Measurements from ENCODE around the gene TMEM115. TPM values are rescaled to one million over a fixed set of nuclear protein-coding genes. Genes with fewer than 3 reads are reported as not detected.

TMEM115 gene
- polyA plus RNA-seq, 4 donors: 24.8 to 49.1 (median 31.0) TPM

DNA sequence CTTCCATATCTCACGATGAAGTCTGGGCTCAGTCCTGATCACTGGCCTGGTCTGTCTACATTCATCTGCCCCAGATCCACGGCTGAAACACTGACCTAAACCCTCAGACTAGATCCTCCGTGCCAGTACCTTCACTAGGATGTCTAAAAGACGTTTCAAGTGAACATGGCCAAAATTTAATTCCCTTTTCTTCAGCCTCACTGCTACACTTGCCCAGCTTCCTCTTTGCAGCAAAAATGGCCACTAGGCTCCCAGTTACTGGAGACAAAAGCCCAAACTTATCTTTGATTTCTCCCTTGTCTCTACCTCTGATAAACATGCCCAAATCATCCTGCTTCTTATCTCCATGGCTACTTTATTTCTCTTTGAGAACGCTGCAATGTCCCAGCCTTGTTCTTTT is 20.4 kb downstream of the TMEM115 start:
- Histone ChIP-seq H3K9me3 (ENCODE audit: control insufficient read depth in 2 of 2, insufficient read depth in 1 of 2, low read depth in 1 of 2, low read length in 1 of 2) (no peaks in the 10 kb centered on the region), H3K27ac (ENCODE audit: low read depth in 1 of 3, low read length in 2 of 3) (peak overlapping the region in 2 of 3 donors; percentile 80 to 96), H3K36me3 (ENCODE audit: control insufficient read depth in 3 of 3, insufficient read depth in 2 of 3, low read depth in 1 of 3, low read length in 3 of 3) (peaks cover 0 to 14% (median 0%) of the 10 kb centered on the region in 3 donors), H3K4me3 (ENCODE audit: low read depth in 1 of 3, low read length in 3 of 3) (peak overlapping the region in 1 of 3 donors; percentile 24), H3K4me1 (ENCODE audit: control insufficient read depth in 3 of 3, insufficient read depth in 2 of 3, low read depth in 1 of 3, low read length in 2 of 3) (peaks cover 0 to 30% (median 3%) of the 10 kb centered on the region in 3 donors), H3K27me3 (ENCODE audit: control insufficient read depth in 3 of 3, insufficient read depth in 3 of 3, low read length in 3 of 3) (peaks cover 0 to 26% (median 0%) of the 10 kb centered on the region in 3 donors)
- DNase-seq (no peak), FAIRE-seq (no peak)
- 55 to 82% (median 59%) methylated on average over 5 of the region's 5 CpGs for WGBS, 3 donors

- no peaks in the 10 kb centered on the region for H3K9me3 ChIP-seq (ENCODE audit: control insufficient read depth in 2 of 2, insufficient read depth in 1 of 2, low read depth in 1 of 2, low read length in 1 of 2)
- H3K4me3 ChIP-seq (ENCODE audit: low read depth in 1 of 3, low read length in 3 of 3): peak overlapping the region; percentile 56 to 91 (median 61)
- H3K4me1 ChIP-seq (ENCODE audit: control insufficient read depth in 3 of 3, insufficient read depth in 2 of 3, low read depth in 1 of 3, low read length in 2 of 3): peaks cover 0 to 32% (median 3%) of the 10 kb centered on the region in 3 donors
- H3K27ac ChIP-seq (ENCODE audit: low read depth in 1 of 3, low read length in 2 of 3): peak overlapping the region; percentile 92 to 98 (median 96)
- DNase-seq (peak; percentile 99), FAIRE-seq (no peak)
- 0 to 1% (median 0%) methylated on average over 55 to 79 of the region's 79 CpGs for WGBS, 3 donors
- peaks cover 0 to 20% (median 0%) of the 10 kb centered on the region in 3 donors for H3K36me3 ChIP-seq (ENCODE audit: control insufficient read depth in 3 of 3, insufficient read depth in 2 of 3, low read depth in 1 of 3, low read length in 3 of 3)
- peaks cover 0 to 26% (median 0%) of the 10 kb centered on the region in 3 donors for H3K27me3 ChIP-seq (ENCODE audit: control insufficient read depth in 3 of 3, insufficient read depth in 3 of 3, low read length in 3 of 3)
These were observed 22.0 kb downstream of the TMEM115 start for GRCh38 chr3:50337175-50337861.

DNA sequence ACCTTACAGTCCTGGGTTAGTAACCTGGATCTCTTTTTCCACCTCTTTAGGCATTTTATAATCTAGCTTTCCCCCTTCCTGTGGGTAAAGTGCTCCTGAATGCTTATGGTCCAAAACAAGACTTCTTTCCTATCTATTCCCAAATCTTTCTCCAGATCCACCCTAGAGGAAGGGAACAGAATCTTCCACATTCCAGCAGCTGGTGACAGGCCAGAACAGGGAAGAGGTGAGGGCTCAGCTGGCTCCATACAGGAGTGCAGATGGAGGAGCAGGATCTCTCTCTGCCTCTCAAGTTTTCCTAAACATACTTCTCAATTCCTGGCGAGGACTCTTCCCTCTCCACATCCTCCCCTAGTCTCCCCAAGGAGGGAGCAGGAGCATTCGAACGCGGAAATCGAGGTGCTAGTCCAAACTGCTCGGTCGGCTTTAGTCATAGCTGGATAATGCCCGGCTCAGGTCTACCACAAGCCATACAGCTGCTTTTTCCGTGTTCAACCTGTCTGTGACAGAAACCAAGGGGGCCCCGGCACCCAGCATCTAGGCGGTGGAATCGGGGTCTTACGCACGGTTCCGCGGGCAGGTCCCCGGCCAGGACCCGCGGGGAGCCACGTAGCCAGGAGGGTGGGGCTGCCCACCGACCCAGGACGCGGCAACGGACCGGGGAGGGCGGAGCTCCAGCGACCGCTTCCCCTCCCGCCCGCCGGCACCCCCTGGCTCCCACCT is 22.7 kb downstream of the TMEM115 start:
- DNase-seq: no peak
- FAIRE-seq: no peak

GRCh38 chr3:50334339-50335075 is 24.8 kb downstream of the TMEM115 start:
- Histone ChIP-seq H3K4me3 (ENCODE audit: low read depth in 1 of 3, low read length in 3 of 3) (no peak overlapping the region), H3K4me1 (ENCODE audit: control insufficient read depth in 3 of 3, insufficient read depth in 2 of 3, low read depth in 1 of 3, low read length in 2 of 3) (peaks cover 0 to 22% (median 3%) of the 10 kb centered on the region in 3 donors), H3K9me3 (ENCODE audit: control insufficient read depth in 2 of 2, insufficient read depth in 1 of 2, low read depth in 1 of 2, low read length in 1 of 2) (no peaks in the 10 kb centered on the region), H3K36me3 (ENCODE audit: control insufficient read depth in 3 of 3, insufficient read depth in 2 of 3, low read depth in 1 of 3, low read length in 3 of 3) (peaks cover 12 to 49% (median 14%) of the 10 kb centered on the region in 3 donors), H3K27me3 (ENCODE audit: control insufficient read depth in 3 of 3, insufficient read depth in 3 of 3, low read length in 3 of 3) (peaks cover 0 to 2% (median 0%) of the 10 kb centered on the region in 3 donors), H3K27ac (ENCODE audit: low read depth in 1 of 3, low read length in 2 of 3) (peak overlapping the region in 2 of 3 donors; percentile 32 to 81)
- FAIRE-seq: no peak
- DNase-seq: no peak
- 60 to 66% (median 62%) methylated on average over 5 of the region's 5 CpGs for WGBS, 3 donors

More for the DNA sequence above, 22.7 kb downstream of the TMEM115 start:
- peaks cover 0 to 32% (median 3%) of the 10 kb centered on the region in 3 donors for H3K4me1 ChIP-seq (ENCODE audit: control insufficient read depth in 3 of 3, insufficient read depth in 2 of 3, low read depth in 1 of 3, low read length in 2 of 3)
- peak overlapping the region; percentile 88 to 98 (median 96) for H3K27ac ChIP-seq (ENCODE audit: low read depth in 1 of 3, low read length in 2 of 3)
- no peaks in the 10 kb centered on the region for H3K9me3 ChIP-seq (ENCODE audit: control insufficient read depth in 2 of 2, insufficient read depth in 1 of 2, low read depth in 1 of 2, low read length in 1 of 2)
- peak overlapping the region; percentile 56 to 91 (median 61) for H3K4me3 ChIP-seq (ENCODE audit: low read depth in 1 of 3, low read length in 3 of 3)
- H3K27me3 ChIP-seq (ENCODE audit: control insufficient read depth in 3 of 3, insufficient read depth in 3 of 3, low read length in 3 of 3): peaks cover 0 to 22% (median 0%) of the 10 kb centered on the region in 3 donors
- 1% methylated on average over 29 to 31 of the region's 31 CpGs for WGBS, 3 donors
- peaks cover 0 to 27% (median 3%) of the 10 kb centered on the region in 3 donors for H3K36me3 ChIP-seq (ENCODE audit: control insufficient read depth in 3 of 3, insufficient read depth in 2 of 3, low read depth in 1 of 3, low read length in 3 of 3)

DNA sequence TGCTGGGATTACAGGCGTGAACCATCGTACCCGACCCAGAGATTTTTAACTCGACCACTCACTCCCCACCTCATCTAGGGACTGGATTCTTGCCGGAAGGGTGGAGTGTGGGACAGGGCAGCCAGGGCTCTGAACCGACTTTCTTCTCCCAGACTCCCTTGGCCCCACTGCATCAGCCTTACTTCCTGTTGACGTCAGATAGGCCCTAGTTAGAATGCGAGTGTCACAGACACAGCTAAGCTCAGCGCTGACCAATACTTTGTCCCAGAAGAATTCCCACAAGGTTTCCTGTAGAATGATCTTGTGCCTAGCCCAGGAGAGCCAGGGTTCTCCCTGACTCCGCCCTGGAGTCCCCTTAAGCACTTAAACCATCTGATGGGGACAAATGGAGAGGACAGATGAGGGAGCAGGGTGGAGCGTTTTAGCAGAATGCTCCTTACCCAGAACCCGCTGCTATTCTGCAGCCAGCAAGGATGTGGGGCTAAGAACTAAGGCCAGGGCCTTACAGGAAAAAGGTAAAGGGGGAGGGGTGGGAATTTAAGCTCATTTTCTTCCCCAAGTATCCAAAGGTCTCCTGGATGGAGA is 25.5 kb downstream of the TMEM115 start:
- peak overlapping the region in 2 of 3 donors; percentile 32 to 81 for H3K27ac ChIP-seq (ENCODE audit: low read depth in 1 of 3, low read length in 2 of 3)
- 62 to 76% (median 71%) methylated on average over 12 of the region's 12 CpGs for WGBS, 3 donors
- FAIRE-seq: no peak

DNA sequence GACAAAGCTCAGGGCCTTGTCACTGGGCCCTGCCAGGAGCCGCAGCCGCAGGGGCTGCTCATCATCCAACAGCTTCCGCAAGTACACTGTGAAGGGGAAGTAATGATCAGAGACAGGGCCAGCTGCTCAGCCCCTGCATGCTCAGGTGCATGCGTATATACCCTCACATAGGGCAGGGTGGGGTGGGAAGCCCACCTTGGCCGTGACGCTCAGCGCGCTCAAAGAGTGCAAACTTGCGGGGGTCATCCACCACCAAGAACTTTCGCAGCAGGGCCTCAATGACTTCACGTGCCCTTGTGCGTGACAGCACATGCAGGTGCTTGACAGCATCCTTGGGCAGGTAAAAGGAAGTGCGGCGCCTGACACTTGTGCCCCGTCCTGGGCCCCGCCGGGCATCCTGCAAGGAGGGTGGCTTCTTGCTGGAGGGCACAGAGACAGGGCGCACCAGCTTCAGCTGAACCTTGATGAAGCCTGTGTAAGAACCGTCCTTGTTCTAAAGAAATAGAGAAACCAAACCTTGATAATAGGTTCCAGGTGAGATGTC is 27.9 kb downstream of the TMEM115 start:
- H3K27me3 ChIP-seq (ENCODE audit: control insufficient read depth in 3 of 3, insufficient read depth in 3 of 3, low read length in 3 of 3): no peaks in the 10 kb centered on the region
- no peaks in the 10 kb centered on the region for H3K9me3 ChIP-seq (ENCODE audit: control insufficient read depth in 2 of 2, insufficient read depth in 1 of 2, low read depth in 1 of 2, low read length in 1 of 2)
- no peak overlapping the region for H3K4me3 ChIP-seq (ENCODE audit: low read depth in 1 of 3, low read length in 3 of 3)
- WGBS, 3 donors: 96 to 98% (median 96%) methylated on average over 19 of the region's 19 CpGs
- DNase-seq (no peak), FAIRE-seq (no peak)
- H3K27ac ChIP-seq (ENCODE audit: low read depth in 1 of 3, low read length in 2 of 3): no peak overlapping the region
- H3K36me3 ChIP-seq (ENCODE audit: control insufficient read depth in 3 of 3, insufficient read depth in 2 of 3, low read depth in 1 of 3, low read length in 3 of 3): peaks cover 12 to 66% (median 14%) of the 10 kb centered on the region in 3 donors
- H3K4me1 ChIP-seq (ENCODE audit: control insufficient read depth in 3 of 3, insufficient read depth in 2 of 3, low read depth in 1 of 3, low read length in 2 of 3): peaks cover 0 to 35% (median 9%) of the 10 kb centered on the region in 3 donors

More for the DNA sequence above, 25.5 kb downstream of the TMEM115 start:
- Histone ChIP-seq H3K4me1 (ENCODE audit: control insufficient read depth in 3 of 3, insufficient read depth in 2 of 3, low read depth in 1 of 3, low read length in 2 of 3) (peaks cover 0 to 23% (median 3%) of the 10 kb centered on the region in 3 donors), H3K9me3 (ENCODE audit: control insufficient read depth in 2 of 2, insufficient read depth in 1 of 2, low read depth in 1 of 2, low read length in 1 of 2) (no peaks in the 10 kb centered on the region), H3K4me3 (ENCODE audit: low read depth in 1 of 3, low read length in 3 of 3) (no peak overlapping the region), H3K36me3 (ENCODE audit: control insufficient read depth in 3 of 3, insufficient read depth in 2 of 3, low read depth in 1 of 3, low read length in 3 of 3) (peaks cover 12 to 55% (median 14%) of the 10 kb centered on the region in 3 donors), H3K27me3 (ENCODE audit: control insufficient read depth in 3 of 3, insufficient read depth in 3 of 3, low read length in 3 of 3) (no peaks in the 10 kb centered on the region)
- no peak for DNase-seq

DNA sequence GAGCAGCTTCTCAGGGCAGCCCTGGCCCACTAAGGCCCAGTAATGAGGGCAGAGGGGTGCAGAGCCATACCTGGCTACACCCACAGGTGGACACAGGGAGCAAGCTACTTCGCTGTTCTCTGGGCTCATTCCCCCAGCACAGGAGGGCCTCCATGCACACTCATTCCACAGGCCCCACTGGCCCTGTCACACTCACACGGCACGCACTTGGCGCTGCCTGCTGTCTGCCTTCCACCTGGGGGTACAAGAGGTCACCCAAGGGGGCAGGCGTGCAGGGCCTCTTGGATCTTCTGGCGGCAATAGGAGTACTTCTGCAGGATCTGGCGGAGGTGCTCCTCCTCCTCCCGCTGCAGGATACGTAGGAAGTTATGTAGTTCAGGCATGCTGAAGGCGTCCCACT is 29.0 kb downstream of the TMEM115 start:
- H3K4me1 ChIP-seq (ENCODE audit: control insufficient read depth in 3 of 3, insufficient read depth in 2 of 3, low read depth in 1 of 3, low read length in 2 of 3): peaks cover 0 to 24% (median 9%) of the 10 kb centered on the region in 3 donors
- no peaks in the 10 kb centered on the region for H3K9me3 ChIP-seq (ENCODE audit: control insufficient read depth in 2 of 2, insufficient read depth in 1 of 2, low read depth in 1 of 2, low read length in 1 of 2)
- H3K4me3 ChIP-seq (ENCODE audit: low read depth in 1 of 3, low read length in 3 of 3): no peak overlapping the region
- peaks cover 12 to 77% (median 14%) of the 10 kb centered on the region in 3 donors for H3K36me3 ChIP-seq (ENCODE audit: control insufficient read depth in 3 of 3, insufficient read depth in 2 of 3, low read depth in 1 of 3, low read length in 3 of 3)
- no peak for DNase-seq
- no peaks in the 10 kb centered on the region for H3K27me3 ChIP-seq (ENCODE audit: control insufficient read depth in 3 of 3, insufficient read depth in 3 of 3, low read length in 3 of 3)
- H3K27ac ChIP-seq (ENCODE audit: low read depth in 1 of 3, low read length in 2 of 3): no peak overlapping the region
- FAIRE-seq: no peak
- WGBS, 3 donors: 93 to 97% (median 96%) methylated on average over 10 of the region's 10 CpGs
